Measurements from ENCODE around the gene PLXNA3.

The PLXNA3 gene

DNA sequence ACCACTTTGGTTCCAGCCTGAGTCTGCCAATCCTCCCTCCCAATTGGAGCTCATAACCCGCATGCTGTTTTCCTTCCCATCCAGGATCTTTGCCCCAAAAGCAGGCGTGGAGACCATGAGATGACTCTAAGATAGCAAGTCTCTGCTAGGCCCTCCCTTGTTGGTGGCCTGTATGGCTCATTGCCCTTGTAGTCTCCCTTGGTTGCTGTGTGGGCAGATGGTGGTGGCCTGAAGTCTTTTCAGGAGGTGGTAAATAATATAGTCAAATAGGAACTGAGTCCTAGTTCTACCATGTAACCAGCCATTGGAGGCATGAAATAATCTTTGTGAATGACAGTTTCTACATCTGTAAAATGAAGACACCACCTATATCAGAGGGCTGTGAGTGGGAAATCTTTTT lies 28.4 kb upstream of the PLXNA3 start:
- TF ChIP-seq, protein P1, sequence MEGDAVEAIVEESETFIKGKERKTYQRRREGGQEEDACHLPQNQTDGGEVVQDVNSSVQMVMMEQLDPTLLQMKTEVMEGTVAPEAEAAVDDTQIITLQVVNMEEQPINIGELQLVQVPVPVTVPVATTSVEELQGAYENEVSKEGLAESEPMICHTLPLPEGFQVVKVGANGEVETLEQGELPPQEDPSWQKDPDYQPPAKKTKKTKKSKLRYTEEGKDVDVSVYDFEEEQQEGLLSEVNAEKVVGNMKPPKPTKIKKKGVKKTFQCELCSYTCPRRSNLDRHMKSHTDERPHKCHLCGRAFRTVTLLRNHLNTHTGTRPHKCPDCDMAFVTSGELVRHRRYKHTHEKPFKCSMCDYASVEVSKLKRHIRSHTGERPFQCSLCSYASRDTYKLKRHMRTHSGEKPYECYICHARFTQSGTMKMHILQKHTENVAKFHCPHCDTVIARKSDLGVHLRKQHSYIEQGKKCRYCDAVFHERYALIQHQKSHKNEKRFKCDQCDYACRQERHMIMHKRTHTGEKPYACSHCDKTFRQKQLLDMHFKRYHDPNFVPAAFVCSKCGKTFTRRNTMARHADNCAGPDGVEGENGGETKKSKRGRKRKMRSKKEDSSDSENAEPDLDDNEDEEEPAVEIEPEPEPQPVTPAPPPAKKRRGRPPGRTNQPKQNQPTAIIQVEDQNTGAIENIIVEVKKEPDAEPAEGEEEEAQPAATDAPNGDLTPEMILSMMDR (conservative IDR thresholded peaks at IDR 0.05; ENCODE audit: low read depth, low read length) = no peak
- Histone ChIP-seq H3K4me2 (peak overlapping the region; percentile 66), H3K4me3 (IDR thresholded peaks at IDR 0.05; ENCODE audit: insufficient read depth, low read depth, low read length) (no peak overlapping the region), H4K20me1 (ENCODE audit: insufficient read depth) (no peaks in the 10 kb centered on the region), H3K36me3 (ENCODE audit: insufficient read depth) (no peaks in the 10 kb centered on the region), H3K79me2 (ENCODE audit: insufficient read depth, low read depth) (peaks cover 9% of the 10 kb centered on the region; the same call in 1 of the 2 replicates), H3K27me3 (ENCODE audit: insufficient read depth, low read depth) (no peaks in the 10 kb centered on the region), H3K27ac (no peak overlapping the region), H3K9ac (no peak overlapping the region), H2AFZ (ENCODE audit: low read depth) (no peak overlapping the region), H3K4me1 (ENCODE audit: low read depth, poor library complexity, severe bottlenecking) (peaks cover 10% of the 10 kb centered on the region)

DNA sequence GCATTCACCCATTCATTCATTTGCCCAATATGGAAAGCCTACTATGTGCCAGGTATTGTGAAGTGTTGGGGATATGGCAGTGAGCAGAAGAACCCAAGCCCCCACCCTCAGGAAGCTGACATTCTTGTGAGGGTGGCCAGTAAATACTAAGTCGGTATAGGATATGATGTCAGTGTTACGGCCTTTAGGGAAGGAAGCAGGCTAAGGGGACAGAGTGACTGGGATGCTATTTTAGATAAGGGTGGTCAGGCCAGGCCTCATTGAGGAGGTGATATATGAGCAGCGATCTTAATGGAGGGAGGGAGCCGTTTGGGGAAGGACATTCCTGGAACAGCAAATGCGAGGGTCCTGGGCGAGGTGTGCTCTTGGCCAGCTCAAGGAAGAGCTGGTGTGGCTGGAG lies 27.6 kb upstream of the PLXNA3 start:
- H3K4me3 ChIP-seq (IDR thresholded peaks at IDR 0.05; ENCODE audit: insufficient read depth, low read depth, low read length) = no peak overlapping the region
- no peaks in the 10 kb centered on the region for H3K27me3 ChIP-seq (ENCODE audit: insufficient read depth, low read depth)
- no peak overlapping the region for H3K27ac ChIP-seq
- no peaks in the 10 kb centered on the region for H4K20me1 ChIP-seq (ENCODE audit: insufficient read depth)
- no peaks in the 10 kb centered on the region for H3K36me3 ChIP-seq (ENCODE audit: insufficient read depth)
- no peak overlapping the region for H2AFZ ChIP-seq (ENCODE audit: low read depth)
- TF ChIP-seq, protein P1 (conservative IDR thresholded peaks at IDR 0.05; ENCODE audit: low read depth, low read length) = no peak
- H3K4me1 ChIP-seq (ENCODE audit: low read depth, poor library complexity, severe bottlenecking) = peaks cover 10% of the 10 kb centered on the region
- H3K79me2 ChIP-seq (ENCODE audit: insufficient read depth, low read depth) = peaks cover 9% of the 10 kb centered on the region; the same call in 1 of the 2 replicates
- no peak overlapping the region for H3K4me2 ChIP-seq
- no peak overlapping the region for H3K9ac ChIP-seq

DNA sequence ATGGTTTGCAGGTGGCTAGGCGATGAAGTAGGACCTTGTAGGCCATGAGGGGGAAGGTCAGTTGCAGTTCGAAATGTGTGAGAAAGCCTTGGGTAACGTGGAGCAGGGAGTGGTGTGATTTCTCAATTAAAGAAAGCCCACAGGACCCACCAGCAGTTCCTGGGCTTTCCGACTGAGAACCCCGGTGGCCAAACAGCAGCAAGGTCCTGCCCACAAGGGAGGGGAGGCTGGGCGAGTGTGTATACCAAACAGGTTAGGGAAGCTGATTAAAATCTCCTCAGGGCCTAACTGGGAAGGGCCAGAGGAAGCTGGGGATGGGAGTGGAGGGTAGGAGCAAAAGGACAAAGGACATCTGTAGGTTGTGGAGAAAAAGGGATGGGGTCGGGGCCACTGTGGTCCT lies 27.2 kb upstream of the PLXNA3 start:
- Histone ChIP-seq H3K9ac (no peak overlapping the region), H3K27me3 (ENCODE audit: insufficient read depth, low read depth) (no peaks in the 10 kb centered on the region), H3K4me3 (IDR thresholded peaks at IDR 0.05; ENCODE audit: insufficient read depth, low read depth, low read length) (no peak overlapping the region), H4K20me1 (ENCODE audit: insufficient read depth) (no peaks in the 10 kb centered on the region), H3K36me3 (ENCODE audit: insufficient read depth) (no peaks in the 10 kb centered on the region), H3K4me2 (no peak overlapping the region), H2AFZ (ENCODE audit: low read depth) (no peak overlapping the region), H3K79me2 (ENCODE audit: insufficient read depth, low read depth) (peaks cover 9% of the 10 kb centered on the region; the same call in 1 of the 2 replicates), H3K27ac (no peak overlapping the region), H3K4me1 (ENCODE audit: low read depth, poor library complexity, severe bottlenecking) (peaks cover 10% of the 10 kb centered on the region)
- TF ChIP-seq, protein P1 (conservative IDR thresholded peaks at IDR 0.05; ENCODE audit: low read depth, low read length) = no peak

DNA sequence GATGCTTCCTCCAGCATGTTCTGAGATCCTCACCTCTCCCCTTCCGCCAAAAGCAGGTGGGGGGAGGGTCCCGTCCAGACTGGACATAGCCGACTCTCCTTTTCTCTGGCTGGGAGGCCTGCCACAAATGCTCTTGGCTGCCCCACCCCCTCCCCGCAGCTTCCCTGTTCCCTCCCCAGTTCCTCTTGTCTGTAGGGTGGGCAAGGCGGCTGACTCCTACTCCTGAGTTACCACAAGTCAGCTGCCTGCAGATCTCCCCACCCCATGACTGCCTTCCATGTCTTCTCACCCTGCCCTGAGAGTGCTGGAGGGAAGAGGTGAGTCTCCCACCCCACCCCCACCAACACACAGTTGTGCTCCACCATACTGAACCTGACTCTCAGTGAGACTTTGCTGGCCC lies 26.7 kb upstream of the PLXNA3 start:
- Histone ChIP-seq H3K4me2 (no peak overlapping the region), H3K36me3 (ENCODE audit: insufficient read depth) (no peaks in the 10 kb centered on the region), H2AFZ (ENCODE audit: low read depth) (no peak overlapping the region), H4K20me1 (ENCODE audit: insufficient read depth) (no peaks in the 10 kb centered on the region), H3K4me1 (ENCODE audit: low read depth, poor library complexity, severe bottlenecking) (peaks cover 10% of the 10 kb centered on the region), H3K4me3 (IDR thresholded peaks at IDR 0.05; ENCODE audit: insufficient read depth, low read depth, low read length) (no peak overlapping the region), H3K79me2 (ENCODE audit: insufficient read depth, low read depth) (peaks cover 9% of the 10 kb centered on the region; the same call in 1 of the 2 replicates), H3K27me3 (ENCODE audit: insufficient read depth, low read depth) (no peaks in the 10 kb centered on the region), H3K27ac (no peak overlapping the region), H3K9ac (no peak overlapping the region)
- TF ChIP-seq, protein P1 (conservative IDR thresholded peaks at IDR 0.05; ENCODE audit: low read depth, low read length) = no peak
